Hepatocyte (in vitro differentiated cells): ENCODE data around the gene FUT7. TPM values are rescaled to one million over a fixed set of nuclear protein-coding genes. Genes with fewer than 3 reads are reported as not detected.

Source experiments
- DNase-seq: peaks from one replicate; pipeline ENCODE4 v3.0.0-alpha.2; 2016; ENCODE audit warnings: low spot score
- H2AFZ ChIP-seq: fragments of 200-600 bp; sonication (generic); 2 replicates; pipeline ENCODE4 v1.6.0; 2016; ENCODE audit warnings: antibody characterized with exemption, mild to moderate bottlenecking
- H3K27ac ChIP-seq: fragments of 200-600 bp; sonication (generic); 2 replicates; pipeline ENCODE4 v1.5.1; 2016; ENCODE audit warnings: mild to moderate bottlenecking
- H3K27me3 ChIP-seq: fragments of 200-600 bp; sonication (generic); 2 replicates; pipeline ENCODE4 v1.6.1; 2016
- H3K36me3 ChIP-seq: fragments of 200-600 bp; sonication (generic); replicated peaks from 2 replicates; pipeline ENCODE4 v1.5.1; 2016; ENCODE audit warnings: low read depth; ENCODE audit not compliant: insufficient read depth
- H3K4me1 ChIP-seq: fragments of 200-600 bp; sonication (generic); 2 replicates; pipeline ENCODE4 v1.5.1; 2016; ENCODE audit warnings: mild to moderate bottlenecking, moderate library complexity; ENCODE audit not compliant: insufficient read depth
- H3K4me2 ChIP-seq: fragments of 200-600 bp; sonication (generic); 2 replicates; pipeline ENCODE4 v1.6.0; 2016
- H3K4me3 ChIP-seq: fragments of 200-600 bp; sonication (generic); 2 replicates; pipeline ENCODE4 v1.5.1; 2016; ENCODE audit warnings: mild to moderate bottlenecking
- H3K79me2 ChIP-seq: fragments of 200-600 bp; sonication (generic); 2 replicates; pipeline ENCODE4 v1.6.0; 2017; ENCODE audit warnings: mild to moderate bottlenecking
- H3K9me2 ChIP-seq: fragments of 200-600 bp; sonication (generic); replicated peaks from 2 replicates; pipeline ENCODE4 v1.6.0; 2017; ENCODE audit warnings: mild to moderate bottlenecking; ENCODE audit not compliant: insufficient read depth
- H3K9me3 ChIP-seq: fragments of 200-600 bp; sonication (generic); 2 replicates; pipeline ENCODE4 v1.5.1; 2016; ENCODE audit warnings: low read depth, mild to moderate bottlenecking
- H4K20me1 ChIP-seq: fragments of 200-600 bp; sonication (generic); 2 replicates; pipeline ENCODE4 v1.6.0; 2016; ENCODE audit warnings: mild to moderate bottlenecking; ENCODE audit not compliant: insufficient read depth, poor library complexity, severe bottlenecking
- EZH2 ChIP-seq: fragments of 200-600 bp; sonication (generic); IDR thresholded peaks from 2 replicates; pipeline ENCODE4 v1.6.1; 2016; ENCODE audit warnings: antibody characterized with exemption, mild to moderate bottlenecking, borderline replicate concordance
- EZH2phosphoT487 ChIP-seq: fragments of 200-600 bp; sonication (generic); IDR thresholded peaks from one replicate; pipeline ENCODE4 v1.6.1; 2018; ENCODE audit warnings: antibody characterized with exemption, mild to moderate bottlenecking, low read depth, moderate library complexity; ENCODE audit not compliant: unreplicated experiment, severe bottlenecking
- WGBS: methylation state at CpG from one replicate; pipeline ENCODE4 v1.1.6; 2016; ENCODE audit warnings: low lambda C conversion rate; ENCODE audit errors: missing lambda C conversion rate; 5-methylcytosine and 5-hydroxymethylcytosine counted together
- polyA plus RNA-seq: library from polyadenylated mRNA; unstranded; fragments of >200 nt; fragmentation: Nextera tagmentation; extraction: Ambion mirVana; gene quantifications from 2 replicates; pipeline ENCODE4 v1.2.1, GENCODE V29; 2016
- total RNA-seq: library from RNA; depleted of rRNA; stranded (reverse); fragments of >200 nt; gene quantifications from 2 replicates; pipeline ENCODE4 v1.2.3, GENCODE V29; 2014
- TF ChIP-seq, protein P1 (sequence below): fragments of 200-600 bp; sonication (generic); IDR thresholded peaks from 2 replicates; pipeline ENCODE4 v1.5.1; 2016; ENCODE audit warnings: antibody characterized with exemption, mild to moderate bottlenecking; ENCODE audit not compliant: poor library complexity

FUT7 gene
- total and polyA plus RNA-seq, 2 experiments from 2014 or later, result not detected

DNA sequence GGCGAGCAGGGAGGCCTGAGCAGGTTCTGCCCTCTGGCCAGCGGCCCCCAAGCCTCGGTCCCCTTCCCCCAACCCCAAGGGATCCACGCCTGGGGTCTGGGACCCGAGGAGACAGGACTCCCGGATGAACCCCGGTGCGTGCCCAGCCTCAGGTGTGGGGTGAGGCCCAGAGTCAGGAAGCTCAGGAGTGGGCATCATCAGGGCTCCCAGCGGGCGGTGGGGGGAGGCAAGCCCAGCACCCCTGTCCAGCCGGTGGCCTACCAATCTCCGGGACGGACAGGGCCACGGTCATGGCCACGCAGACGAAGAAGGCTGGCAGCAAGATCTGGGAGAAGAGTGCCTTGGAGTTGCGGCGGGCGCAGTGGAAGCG, 18.3 kb downstream of the FUT7 start:
- no peaks in the 10 kb centered on the region for H3K79me2 ChIP-seq
- H3K9me3 ChIP-seq, result no peaks in the 10 kb centered on the region
- no peak overlapping the region for H3K4me2 ChIP-seq
- no peaks in the 10 kb centered on the region for H3K4me1 ChIP-seq
- TF ChIP-seq, protein P1, sequence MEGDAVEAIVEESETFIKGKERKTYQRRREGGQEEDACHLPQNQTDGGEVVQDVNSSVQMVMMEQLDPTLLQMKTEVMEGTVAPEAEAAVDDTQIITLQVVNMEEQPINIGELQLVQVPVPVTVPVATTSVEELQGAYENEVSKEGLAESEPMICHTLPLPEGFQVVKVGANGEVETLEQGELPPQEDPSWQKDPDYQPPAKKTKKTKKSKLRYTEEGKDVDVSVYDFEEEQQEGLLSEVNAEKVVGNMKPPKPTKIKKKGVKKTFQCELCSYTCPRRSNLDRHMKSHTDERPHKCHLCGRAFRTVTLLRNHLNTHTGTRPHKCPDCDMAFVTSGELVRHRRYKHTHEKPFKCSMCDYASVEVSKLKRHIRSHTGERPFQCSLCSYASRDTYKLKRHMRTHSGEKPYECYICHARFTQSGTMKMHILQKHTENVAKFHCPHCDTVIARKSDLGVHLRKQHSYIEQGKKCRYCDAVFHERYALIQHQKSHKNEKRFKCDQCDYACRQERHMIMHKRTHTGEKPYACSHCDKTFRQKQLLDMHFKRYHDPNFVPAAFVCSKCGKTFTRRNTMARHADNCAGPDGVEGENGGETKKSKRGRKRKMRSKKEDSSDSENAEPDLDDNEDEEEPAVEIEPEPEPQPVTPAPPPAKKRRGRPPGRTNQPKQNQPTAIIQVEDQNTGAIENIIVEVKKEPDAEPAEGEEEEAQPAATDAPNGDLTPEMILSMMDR, result no peak
- TF ChIP-seq EZH2 (no peak), EZH2phosphoT487 (no peak)
- WGBS, result 97% methylated on average over 18 of the region's 20 CpGs
- no peaks in the 10 kb centered on the region for H3K36me3 ChIP-seq
- H3K27ac ChIP-seq, result no peak overlapping the region
- no peak overlapping the region for H2AFZ ChIP-seq
- no peaks in the 10 kb centered on the region for H3K9me2 ChIP-seq
- DNase-seq, result no peak
- H3K4me3 ChIP-seq, result no peak overlapping the region
- H3K27me3 ChIP-seq, result no peaks in the 10 kb centered on the region
- no peaks in the 10 kb centered on the region for H4K20me1 ChIP-seq

DNA sequence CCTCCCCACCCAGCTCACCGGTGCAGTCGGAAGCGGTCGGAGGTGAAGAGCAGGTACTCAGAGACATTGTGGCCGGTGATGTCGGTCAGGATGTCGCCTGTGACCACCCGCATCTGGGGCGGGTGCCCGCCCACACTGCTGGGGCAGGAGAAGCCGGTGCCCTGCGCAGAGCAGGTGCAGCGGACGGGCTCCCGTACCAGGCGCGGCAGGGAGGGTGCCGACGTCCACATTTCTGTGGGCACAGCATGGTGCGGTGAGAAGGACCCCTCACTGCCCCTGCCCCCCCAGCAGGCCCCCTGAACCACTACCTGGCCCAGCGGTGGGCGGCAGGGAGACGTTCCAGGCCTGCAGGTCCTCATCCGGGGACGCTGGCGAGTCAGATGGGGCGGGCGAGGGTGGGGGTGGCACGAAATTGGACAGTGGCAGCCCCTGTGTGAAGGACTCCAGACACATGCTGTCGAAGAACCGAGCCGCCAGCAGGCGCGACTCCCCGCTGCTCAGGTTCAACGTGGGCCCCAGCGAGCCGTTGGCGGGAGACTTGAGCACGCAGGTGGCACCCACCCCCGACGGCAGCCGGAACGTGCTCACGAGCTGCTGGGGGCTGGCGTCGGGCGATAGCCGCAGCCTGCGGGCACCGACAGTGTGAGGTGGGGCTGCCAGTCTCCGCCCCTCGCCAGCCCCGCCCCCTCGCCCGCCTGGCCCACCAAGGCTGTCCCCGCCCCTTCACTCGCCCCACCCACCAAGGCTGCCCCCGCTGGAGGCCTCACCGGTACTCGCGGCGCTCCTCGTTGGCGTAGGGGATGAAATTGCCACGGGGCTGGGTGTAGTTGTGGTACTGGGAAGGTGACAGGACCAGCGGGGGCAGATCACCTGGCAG, 19.0 kb downstream of the FUT7 start:
- H3K9me2 ChIP-seq, result no peaks in the 10 kb centered on the region
- H3K4me1 ChIP-seq, result no peaks in the 10 kb centered on the region
- H2AFZ ChIP-seq, result no peak overlapping the region
- H3K27ac ChIP-seq, result no peak overlapping the region
- 89% methylated on average over 32 of the region's 67 CpGs for WGBS
- no peak for TF ChIP-seq EZH2phosphoT487
- TF ChIP-seq, protein P1, result no peak
- TF ChIP-seq EZH2, result no peak
- H4K20me1 ChIP-seq, result no peaks in the 10 kb centered on the region
- H3K36me3 ChIP-seq, result no peaks in the 10 kb centered on the region
- H3K4me2 ChIP-seq, result no peak overlapping the region
- H3K4me3 ChIP-seq, result no peak overlapping the region
- H3K79me2 ChIP-seq, result no peaks in the 10 kb centered on the region
- H3K9me3 ChIP-seq, result no peaks in the 10 kb centered on the region
- H3K27me3 ChIP-seq, result no peaks in the 10 kb centered on the region
- DNase-seq, result no peak

DNA sequence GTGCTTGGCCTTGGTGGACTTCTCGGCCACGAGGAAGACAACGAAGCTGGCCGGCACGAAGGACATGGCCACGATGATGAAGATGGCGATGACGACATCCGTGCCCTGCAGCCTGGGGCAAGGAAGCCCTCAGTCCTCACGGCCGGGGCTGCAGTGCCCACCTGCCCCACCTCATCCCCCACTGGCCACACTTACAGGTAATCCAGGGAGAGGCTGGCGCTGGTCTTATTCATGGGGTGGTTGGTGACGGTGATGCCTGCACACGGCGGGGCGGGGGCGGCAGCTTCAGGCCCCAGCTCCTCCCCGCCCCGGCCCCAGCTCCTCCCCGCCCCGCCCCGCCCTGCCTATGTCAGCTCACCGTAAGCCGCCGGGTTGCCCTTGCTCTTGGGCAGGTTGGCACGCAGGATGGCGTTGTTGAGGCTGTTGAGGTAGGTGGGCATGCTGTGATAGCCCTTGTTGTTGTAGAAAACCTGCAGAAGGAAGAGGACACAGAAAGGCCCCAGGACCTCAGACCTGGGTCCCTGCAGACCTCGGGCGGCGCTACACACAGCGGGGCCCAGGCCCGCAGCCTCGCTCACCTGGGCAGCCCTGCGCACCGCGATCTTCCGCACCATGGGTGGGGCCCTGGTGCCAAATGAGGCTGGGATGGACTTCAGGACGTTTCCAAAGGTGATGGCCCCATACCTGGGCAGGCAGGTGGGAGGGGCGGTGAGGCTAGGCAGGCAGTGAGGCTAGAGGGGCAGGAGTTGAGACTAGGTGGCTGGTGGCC, 19.8 kb downstream of the FUT7 start:
- no peak for DNase-seq
- H4K20me1 ChIP-seq, result no peaks in the 10 kb centered on the region
- no peaks in the 10 kb centered on the region for H3K36me3 ChIP-seq
- no peak overlapping the region for H3K4me3 ChIP-seq
- no peaks in the 10 kb centered on the region for H3K9me3 ChIP-seq
- H3K27ac ChIP-seq, result no peak overlapping the region
- no peaks in the 10 kb centered on the region for H3K27me3 ChIP-seq
- H3K9me2 ChIP-seq, result no peaks in the 10 kb centered on the region
- no peak overlapping the region for H3K4me2 ChIP-seq
- no peak overlapping the region for H2AFZ ChIP-seq
- H3K79me2 ChIP-seq, result no peaks in the 10 kb centered on the region
- 96% methylated on average over 25 of the region's 39 CpGs for WGBS
- no peak for TF ChIP-seq EZH2phosphoT487
- H3K4me1 ChIP-seq, result no peaks in the 10 kb centered on the region

DNA sequence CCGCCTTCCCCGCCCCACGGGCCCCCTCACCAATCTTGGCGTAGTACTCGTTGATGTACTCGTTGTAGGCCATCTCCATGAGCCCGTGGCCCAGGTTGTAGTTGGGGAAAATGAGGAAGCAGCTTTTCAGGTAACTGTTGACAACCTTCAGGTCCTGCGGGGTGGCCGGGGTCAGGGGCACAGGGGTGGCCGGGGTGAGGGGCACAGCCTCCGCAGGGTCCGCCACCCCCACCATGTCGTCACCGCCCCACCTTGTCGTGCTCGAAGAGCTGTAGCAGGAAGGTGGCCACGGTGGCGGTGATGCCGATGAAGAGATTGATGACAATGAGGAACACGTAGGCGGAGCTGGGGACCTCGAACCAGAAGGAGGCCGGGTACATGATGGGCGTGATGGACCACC, 20.7 kb downstream of the FUT7 start:
- H3K4me1 ChIP-seq, result no peaks in the 10 kb centered on the region
- no peak for DNase-seq
- no peak overlapping the region for H2AFZ ChIP-seq
- whole genome bisulfite sequencing, result 98% methylated on average over 9 of the region's 24 CpGs
- no peaks in the 10 kb centered on the region for H3K27me3 ChIP-seq
- no peaks in the 10 kb centered on the region for H4K20me1 ChIP-seq
- no peak for TF ChIP-seq EZH2
- TF ChIP-seq, protein P1, result no peak
- TF ChIP-seq EZH2phosphoT487, result no peak
- no peak overlapping the region for H3K4me3 ChIP-seq
- H3K9me2 ChIP-seq, result no peaks in the 10 kb centered on the region
- H3K9me3 ChIP-seq, result no peaks in the 10 kb centered on the region
- H3K27ac ChIP-seq, result no peak overlapping the region
- no peaks in the 10 kb centered on the region for H3K36me3 ChIP-seq
- H3K79me2 ChIP-seq, result no peaks in the 10 kb centered on the region
- H3K4me2 ChIP-seq, result no peak overlapping the region
